ENCODE measurements around the gene CEP120. TPM values are rescaled to one million over a fixed set of nuclear protein-coding genes. Genes with fewer than 3 reads are reported as not detected.
A peak's percentile ranks its signal among the peaks of the same experiment; 100 is the strongest.
"Not testable (repeated sequence)": the region's sequence is repeated elsewhere in the genome, so short reads cannot be mapped to it uniquely, and the experiment has no call there.

CEP120 gene
- 10 to 100 TPM; 14.5 to 37.5 TPM for total RNA-seq

DNA sequence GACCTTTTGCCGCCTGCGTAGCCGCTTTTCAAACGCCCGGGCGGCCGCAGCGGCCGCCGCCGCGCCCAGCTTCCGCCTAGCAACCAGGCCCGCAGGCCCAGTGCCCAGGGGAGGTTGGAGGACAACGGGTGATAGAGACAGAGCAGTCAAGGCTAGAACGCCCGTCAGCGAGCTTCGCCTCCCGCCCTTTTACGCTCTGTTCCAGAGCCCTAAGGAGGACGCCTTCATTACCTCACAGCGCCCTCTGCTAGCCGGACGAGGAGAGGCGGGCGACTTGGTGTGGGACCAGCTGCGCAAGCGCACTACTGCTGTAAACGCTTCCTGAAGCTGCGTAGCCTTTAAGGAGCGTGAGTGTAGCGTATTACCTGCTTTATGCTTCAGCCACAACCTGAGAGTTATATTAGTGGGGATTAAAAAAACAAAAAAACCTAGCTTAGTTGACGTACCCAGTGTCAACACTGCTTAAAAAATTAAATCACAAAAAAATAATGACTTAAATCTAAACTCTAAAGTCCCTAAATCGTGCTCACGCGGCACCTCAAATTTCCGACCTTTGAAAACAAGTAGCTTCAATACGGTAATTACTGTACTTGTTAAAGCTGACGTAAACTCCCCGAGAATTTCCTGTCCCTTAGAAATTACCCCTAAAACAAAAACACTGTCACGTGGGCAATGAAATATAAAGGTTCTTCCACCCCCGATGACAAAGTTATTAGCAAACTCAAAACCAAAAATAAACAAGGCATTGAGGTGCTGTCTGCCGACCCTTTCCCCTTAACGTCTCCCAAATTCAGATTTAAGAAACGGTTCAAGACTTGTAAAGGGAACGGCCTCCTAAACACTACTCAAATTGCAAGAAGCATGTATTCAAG is at the start of gene CEP120:
Gene CEP120, minus strand, starts transcription at position 126 of the 872 bp plus-strand sequence. CDS start 405 bp downstream, outside the sequence.
- Histone ChIP-seq H3K27ac (peak within 1 kb of the TSS; percentile 81 to 85), H3K9me3 (no peaks in the 10 kb centered on the region), H3K36me3 (no peaks in the 10 kb centered on the region), H3K27me3 (replicated peaks; ENCODE audit: insufficient read depth) (no peaks in the 10 kb centered on the region), H3K4me1 (replicated peaks) (no peaks in the 10 kb centered on the region), H3K4me3 (peak within 1 kb of the TSS; percentile 61 to 68)
- TF ChIP-seq POLR2AphosphoS5 (IDR thresholded peaks at IDR 0.05) (peak; percentile 96), CTCF (IDR thresholded peaks at IDR 0.05) (peak; percentile 66 to 89 (median 78)), POLR2A (IDR thresholded peaks at IDR 0.05) (peak; percentile 85)
- peak; percentile 99 for DNase-seq (ENCODE audit: low spot score)
- intact Hi-C loops (cut with DNase I): loop anchor here (2.0 to 5.0 kb wide), 2 partner anchors 89 to 189 kb away; partner anchors contain the start of gene CSNK1G3
- WGBS: under 1% methylated on average over 47 of the region's 47 CpGs

- H3K4me1 ChIP-seq (replicated peaks): no peaks in the 10 kb centered on the region
- intact Hi-C loops (cut with DNase I): no loop called here
- no peaks in the 10 kb centered on the region for H3K9me3 ChIP-seq
- TF ChIP-seq POLR2AphosphoS5 (IDR thresholded peaks at IDR 0.05) (no peak), POLR2A (IDR thresholded peaks at IDR 0.05) (no peak), CTCF (IDR thresholded peaks at IDR 0.05) (no peak)
- 83% methylated on average over 8 of the region's 8 CpGs for WGBS
- DNase-seq (ENCODE audit: low spot score): no peak
- H3K4me3 ChIP-seq: no peak overlapping the region
- H3K36me3 ChIP-seq: no peaks in the 10 kb centered on the region
- H3K27ac ChIP-seq: no peak overlapping the region
- no peaks in the 10 kb centered on the region for H3K27me3 ChIP-seq (replicated peaks; ENCODE audit: insufficient read depth)
These were observed 49.1 kb upstream of the CEP120 start for GRCh38 chr5:123472150-123472924.

- 90% methylated on average over 3 of the region's 3 CpGs for WGBS
- no peak overlapping the region for H3K27ac ChIP-seq
- no peak for DNase-seq (ENCODE audit: low spot score)
- H3K4me1 ChIP-seq (replicated peaks): no peaks in the 10 kb centered on the region
- no peaks in the 10 kb centered on the region for H3K9me3 ChIP-seq
- intact Hi-C loops (cut with DNase I): no loop called here
- no peak for TF ChIP-seq POLR2AphosphoS5 (IDR thresholded peaks at IDR 0.05)
- TF ChIP-seq CTCF (IDR thresholded peaks at IDR 0.05): no peak
- no peak for TF ChIP-seq POLR2A (IDR thresholded peaks at IDR 0.05)
- H3K27me3 ChIP-seq (replicated peaks; ENCODE audit: insufficient read depth): no peaks in the 10 kb centered on the region
- H3K4me3 ChIP-seq: no peak overlapping the region
- no peaks in the 10 kb centered on the region for H3K36me3 ChIP-seq
These were observed 48.2 kb upstream of the CEP120 start for GRCh38 chr5:123471385-123471784.

DNA sequence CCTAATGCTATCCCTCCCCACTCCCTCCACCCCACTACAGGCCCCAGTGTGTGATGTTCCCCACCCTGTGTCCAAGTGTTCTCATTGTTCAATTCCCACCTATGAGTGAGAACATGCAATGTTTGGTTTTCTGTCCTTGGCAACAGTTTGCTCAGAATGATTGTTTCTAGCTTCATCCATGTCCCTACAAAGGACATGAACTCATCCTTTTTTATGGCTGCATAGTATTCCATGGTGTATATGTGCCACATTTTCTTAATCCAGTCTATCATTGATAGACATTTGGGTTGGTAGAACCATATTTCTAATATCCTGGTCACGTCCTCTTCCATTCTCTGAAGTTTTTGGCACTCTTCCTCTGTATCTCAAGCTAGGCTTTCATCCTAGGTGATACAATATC is 43.6 kb upstream of the CEP120 start:
- H3K4me1 ChIP-seq (replicated peaks); intact Hi-C loops (cut with DNase I); DNase-seq (ENCODE audit: low spot score); H3K4me3 ChIP-seq; H3K27ac ChIP-seq; H3K36me3 ChIP-seq; H3K9me3 ChIP-seq; H3K27me3 ChIP-seq (replicated peaks; ENCODE audit: insufficient read depth): not testable (repeated sequence)
- WGBS: 92% methylated on average over 1 of the region's 1 CpG

- H3K9me3 ChIP-seq: no peaks in the 10 kb centered on the region
- no peak overlapping the region for H3K27ac ChIP-seq
- TF ChIP-seq POLR2AphosphoS5 (IDR thresholded peaks at IDR 0.05) (no peak), CTCF (IDR thresholded peaks at IDR 0.05) (no peak), POLR2A (IDR thresholded peaks at IDR 0.05) (no peak)
- H3K4me1 ChIP-seq (replicated peaks): no peaks in the 10 kb centered on the region
- H3K4me3 ChIP-seq: no peak overlapping the region
- H3K36me3 ChIP-seq: no peaks in the 10 kb centered on the region
- no peak for DNase-seq (ENCODE audit: low spot score)
- H3K27me3 ChIP-seq (replicated peaks; ENCODE audit: insufficient read depth): no peaks in the 10 kb centered on the region
- intact Hi-C loops (cut with DNase I): no loop called here
- WGBS: 52% methylated on average over 2 of the region's 2 CpGs
These were observed 37.1 kb upstream of the CEP120 start for GRCh38 chr5:123460296-123460729.

DNA sequence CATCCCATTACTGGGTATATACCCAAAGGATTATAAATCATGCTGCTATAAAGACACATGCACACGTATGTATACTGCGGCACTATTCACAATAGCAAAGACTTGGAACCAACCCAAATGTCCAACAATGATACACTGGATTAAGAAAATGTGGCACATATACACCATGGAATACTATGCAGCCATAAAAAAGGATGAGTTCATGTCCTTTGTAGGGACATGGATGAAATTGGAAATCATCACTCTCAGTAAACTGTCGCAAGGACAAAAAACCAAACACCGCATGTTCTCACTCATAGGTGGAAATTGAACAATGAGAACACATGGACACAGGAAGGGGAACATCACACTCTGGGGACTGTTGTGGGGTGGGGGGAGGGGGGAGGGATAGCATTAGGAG is 35.8 kb upstream of the CEP120 start:
- DNase-seq (ENCODE audit: low spot score); H3K9me3 ChIP-seq; H3K36me3 ChIP-seq; H3K27me3 ChIP-seq (replicated peaks; ENCODE audit: insufficient read depth); H3K27ac ChIP-seq; intact Hi-C loops (cut with DNase I); H3K4me3 ChIP-seq; H3K4me1 ChIP-seq (replicated peaks): not testable (repeated sequence)
- WGBS: 98% methylated on average over 4 of the region's 4 CpGs

Measured in prostate gland (tissue), 2 donors.